Smooth muscle cell (in vitro differentiated cells): ENCODE measurements around the gene CFD. TPM values are rescaled to one million over a fixed set of nuclear protein-coding genes. Genes with fewer than 3 reads are reported as not detected.
"Not testable (repeated sequence)": the region's sequence is repeated elsewhere in the genome, so short reads cannot be mapped to it uniquely, and the experiment has no call there.

ENCODE experiments used
- DNase-seq: peaks from one replicate; lab custom pipeline; 2025; ENCODE audit not compliant: unreplicated experiment; lab: John Stamatoyannopoulos, UW
- H2AFZ ChIP-seq: fragments of 200-600 bp; sonication (generic); 2 replicates; pipeline ENCODE4 v1.6.0; 2016; ENCODE audit warnings: antibody characterized with exemption, low read depth, mild to moderate bottlenecking
- H3F3A ChIP-seq: fragments of 200-600 bp; sonication (generic); 2 replicates; pipeline ENCODE4 v1.6.0; 2017; ENCODE audit warnings: antibody characterized with exemption, low read depth
- H3K27ac ChIP-seq: fragments of 200-600 bp; sonication (generic); 2 replicates; pipeline ENCODE4 v1.5.1; 2016; ENCODE audit warnings: low read depth, mild to moderate bottlenecking
- H3K27me3 ChIP-seq: fragments of 200-600 bp; sonication (generic); 2 replicates; pipeline ENCODE4 v1.6.1; 2016; ENCODE audit warnings: low read depth, mild to moderate bottlenecking
- H3K36me3 ChIP-seq: fragments of 200-600 bp; sonication (generic); 2 replicates; pipeline ENCODE4 v1.5.1; 2016; ENCODE audit warnings: low read depth
- H3K4me1 ChIP-seq: fragments of 200-600 bp; sonication (generic); 2 replicates; pipeline ENCODE4 v1.5.1; 2016; ENCODE audit warnings: low read depth
- H3K4me2 ChIP-seq: fragments of 200-600 bp; sonication (generic); 2 replicates; pipeline ENCODE4 v1.6.0; 2016; ENCODE audit warnings: mild to moderate bottlenecking
- H3K4me3 ChIP-seq: fragments of 200-600 bp; sonication (generic); 2 replicates; pipeline ENCODE4 v1.5.1; 2016; ENCODE audit warnings: mild to moderate bottlenecking
- H3K79me2 ChIP-seq: fragments of 200-600 bp; sonication (generic); 2 replicates; pipeline ENCODE4 v1.6.0; 2016; ENCODE audit warnings: low read depth, mild to moderate bottlenecking
- H3K9ac ChIP-seq: fragments of 200-600 bp; sonication (generic); 2 replicates; pipeline ENCODE4 v1.6.0; 2016; ENCODE audit warnings: low read depth
- H3K9me3 ChIP-seq: fragments of 200-600 bp; sonication (generic); replicated peaks from 2 replicates; pipeline ENCODE4 v1.5.1; 2016; ENCODE audit warnings: low read depth
- H4K20me1 ChIP-seq: fragments of 200-600 bp; sonication (generic); 2 replicates; pipeline ENCODE4 v1.6.0; 2016; ENCODE audit warnings: low read depth
- WGBS: methylation state at CpG from one replicate; pipeline ENCODE4 v1.1.7; 2016; ENCODE audit warnings: low lambda C conversion rate; 5-methylcytosine and 5-hydroxymethylcytosine counted together
- polyA plus RNA-seq: library from polyadenylated mRNA; unstranded; fragments of >200 nt; fragmentation: Nextera tagmentation; extraction: Ambion mirVana; gene quantifications from 2 replicates; pipeline ENCODE4 v1.2.1, GENCODE V29; 2016
- total RNA-seq: library from RNA; depleted of rRNA; stranded (reverse); fragments of >200 nt; gene quantifications from 2 replicates; pipeline ENCODE4 v1.2.3, GENCODE V29; 2014
- TF ChIP-seq, protein P1 (sequence below): fragments of 200-600 bp; sonication (generic); IDR thresholded peaks from 2 replicates; pipeline ENCODE4 v1.5.1; 2017; ENCODE audit warnings: borderline replicate concordance, mild to moderate bottlenecking, antibody characterized with exemption; ENCODE audit not compliant: insufficient read depth, poor library complexity, severe bottlenecking

The CFD gene
- total and polyA plus RNA-seq, 2 experiments from 2014 or later, result 0.34 TPM; not detected in 1

DNA sequence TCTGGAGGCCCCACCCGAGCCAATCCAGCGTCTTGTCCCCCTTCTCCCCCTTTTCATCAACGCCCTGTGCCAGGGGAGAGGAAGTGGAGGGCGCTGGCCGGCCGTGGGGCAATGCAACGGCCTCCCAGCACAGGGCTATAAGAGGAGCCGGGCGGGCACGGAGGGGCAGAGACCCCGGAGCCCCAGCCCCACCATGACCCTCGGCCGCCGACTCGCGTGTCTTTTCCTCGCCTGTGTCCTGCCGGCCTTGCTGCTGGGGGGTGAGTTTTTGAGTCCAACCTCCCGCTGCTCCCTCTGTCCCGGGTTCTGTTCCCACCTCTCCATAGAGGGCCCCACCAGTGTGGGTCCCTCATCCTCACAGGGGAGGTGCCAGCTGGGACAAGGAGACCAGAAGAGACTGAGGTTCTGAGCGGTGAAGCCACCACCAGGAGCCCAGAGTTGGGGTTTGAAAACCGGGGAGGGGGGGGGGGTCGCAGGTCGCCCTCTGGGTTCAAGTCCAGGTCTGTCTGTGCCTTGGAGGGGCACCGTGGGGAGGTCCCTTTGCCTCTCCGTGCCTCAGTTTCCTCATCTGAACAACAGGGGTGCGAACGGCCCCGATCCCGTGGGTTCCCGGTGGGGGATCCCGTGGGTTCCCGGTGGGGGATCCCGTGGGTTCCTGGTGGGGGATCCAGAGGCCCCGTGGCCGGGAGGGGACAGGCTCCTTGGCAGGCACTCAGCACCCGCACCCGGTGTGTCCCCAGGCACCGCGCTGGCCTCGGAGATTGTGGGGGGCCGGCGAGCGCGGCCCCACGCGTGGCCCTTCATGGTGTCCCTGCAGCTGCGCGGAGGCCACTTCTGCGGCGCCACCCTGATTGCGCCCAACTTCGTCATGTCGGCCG is 7.1 kb upstream of the CFD start, which contains the start of gene ELANE:
TSS of gene ELANE (plus strand) at position 168 of the 878 bp plus-strand sequence. CDS start at position 194, 26 bp downstream.
- Histone ChIP-seq H3K36me3 (no peaks in the 10 kb centered on the region), H3K9me3 (no peaks in the 10 kb centered on the region), H3K27ac (no peak within 1 kb of the TSS), H3K79me2 (no peaks in the 10 kb centered on the region), H3K27me3 (no peaks in the 10 kb centered on the region), H3K4me2 (no peak within 1 kb of the TSS), H2AFZ (no peak within 1 kb of the TSS), H3K9ac (no peak within 1 kb of the TSS), H3F3A (peaks cover 8% of the 10 kb centered on the region), H3K4me3 (no peak within 1 kb of the TSS), H4K20me1 (no peaks in the 10 kb centered on the region), H3K4me1 (no peaks in the 10 kb centered on the region)
- TF ChIP-seq, protein P1, sequence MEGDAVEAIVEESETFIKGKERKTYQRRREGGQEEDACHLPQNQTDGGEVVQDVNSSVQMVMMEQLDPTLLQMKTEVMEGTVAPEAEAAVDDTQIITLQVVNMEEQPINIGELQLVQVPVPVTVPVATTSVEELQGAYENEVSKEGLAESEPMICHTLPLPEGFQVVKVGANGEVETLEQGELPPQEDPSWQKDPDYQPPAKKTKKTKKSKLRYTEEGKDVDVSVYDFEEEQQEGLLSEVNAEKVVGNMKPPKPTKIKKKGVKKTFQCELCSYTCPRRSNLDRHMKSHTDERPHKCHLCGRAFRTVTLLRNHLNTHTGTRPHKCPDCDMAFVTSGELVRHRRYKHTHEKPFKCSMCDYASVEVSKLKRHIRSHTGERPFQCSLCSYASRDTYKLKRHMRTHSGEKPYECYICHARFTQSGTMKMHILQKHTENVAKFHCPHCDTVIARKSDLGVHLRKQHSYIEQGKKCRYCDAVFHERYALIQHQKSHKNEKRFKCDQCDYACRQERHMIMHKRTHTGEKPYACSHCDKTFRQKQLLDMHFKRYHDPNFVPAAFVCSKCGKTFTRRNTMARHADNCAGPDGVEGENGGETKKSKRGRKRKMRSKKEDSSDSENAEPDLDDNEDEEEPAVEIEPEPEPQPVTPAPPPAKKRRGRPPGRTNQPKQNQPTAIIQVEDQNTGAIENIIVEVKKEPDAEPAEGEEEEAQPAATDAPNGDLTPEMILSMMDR, result no peak
- no peak for DNase-seq
- WGBS, result 94% methylated on average over 50 of the region's 55 CpGs

DNA sequence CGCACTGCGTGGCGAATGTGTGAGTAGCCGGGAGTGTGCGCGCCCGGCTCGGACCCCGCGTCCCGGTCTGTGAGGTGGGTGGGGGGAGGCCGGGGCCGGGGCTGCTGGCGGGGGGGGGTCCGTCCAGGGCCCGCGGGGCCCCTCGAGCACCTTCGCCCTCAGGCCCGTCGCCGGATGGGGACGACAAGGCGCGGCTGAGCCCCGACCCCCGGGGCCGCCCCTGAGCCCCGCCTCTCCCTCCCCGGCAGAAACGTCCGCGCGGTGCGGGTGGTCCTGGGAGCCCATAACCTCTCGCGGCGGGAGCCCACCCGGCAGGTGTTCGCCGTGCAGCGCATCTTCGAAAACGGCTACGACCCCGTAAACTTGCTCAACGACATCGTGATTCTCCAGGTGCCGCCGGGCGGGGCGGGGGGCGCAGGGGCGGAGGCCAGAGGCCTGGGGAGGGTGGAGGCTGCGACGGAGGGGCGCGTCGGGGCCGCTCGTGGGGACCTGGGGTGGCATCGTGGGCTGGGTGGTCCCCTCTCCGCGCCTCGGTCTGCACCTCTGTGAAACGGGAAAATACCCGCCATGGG is 6.4 kb upstream of the CFD start:
- DNase-seq, result no peak
- Histone ChIP-seq H3K4me3 (no peak overlapping the region), H3K27me3 (no peaks in the 10 kb centered on the region), H3F3A (peaks cover 8% of the 10 kb centered on the region), H3K4me2 (no peak overlapping the region), H4K20me1 (no peaks in the 10 kb centered on the region), H3K27ac (no peak overlapping the region), H3K9ac (no peak overlapping the region), H3K9me3 (no peaks in the 10 kb centered on the region), H3K79me2 (no peaks in the 10 kb centered on the region), H2AFZ (no peak overlapping the region), H3K36me3 (no peaks in the 10 kb centered on the region), H3K4me1 (no peaks in the 10 kb centered on the region)
- 95% methylated on average over 24 of the region's 67 CpGs for WGBS
- TF ChIP-seq, protein P1, result no peak

DNA sequence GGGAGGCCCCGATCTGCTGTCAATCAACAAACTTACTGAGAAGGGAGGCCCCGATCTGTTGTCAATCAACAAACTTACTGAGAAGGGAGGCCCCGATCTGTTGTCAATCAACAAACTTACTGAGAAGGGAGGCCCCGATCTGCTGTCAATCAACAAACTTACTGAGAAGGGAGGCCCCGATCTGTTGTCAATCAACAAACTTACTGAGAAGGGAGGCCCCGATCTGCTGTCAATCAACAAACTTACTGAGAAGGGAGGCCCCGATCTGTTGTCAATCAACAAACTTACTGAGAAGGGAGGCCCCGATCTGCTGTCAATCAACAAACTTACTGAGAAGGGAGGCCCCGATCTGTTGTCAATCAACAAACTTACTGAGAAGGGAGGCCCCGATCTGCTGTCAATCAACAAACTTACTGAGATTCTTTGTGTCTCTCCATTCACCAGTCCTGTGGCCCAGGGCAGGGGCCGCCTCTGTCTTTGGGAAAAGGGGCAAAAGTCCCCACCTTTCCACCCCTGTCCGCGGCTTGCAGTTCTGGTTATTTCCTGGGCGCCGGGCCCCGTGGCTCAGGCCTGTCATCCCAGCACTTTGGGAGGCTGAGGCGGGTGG is 5.7 kb upstream of the CFD start:
- not testable (repeated sequence) for H3F3A ChIP-seq, H2AFZ ChIP-seq, H3K79me2 ChIP-seq, H3K4me3 ChIP-seq, H3K9me3 ChIP-seq, H3K27ac ChIP-seq, H3K36me3 ChIP-seq, DNase-seq, H3K9ac ChIP-seq, H3K27me3 ChIP-seq, H3K4me1 ChIP-seq, H4K20me1 ChIP-seq, H3K4me2 ChIP-seq
- WGBS, result 94% methylated on average over 12 of the region's 17 CpGs

DNA sequence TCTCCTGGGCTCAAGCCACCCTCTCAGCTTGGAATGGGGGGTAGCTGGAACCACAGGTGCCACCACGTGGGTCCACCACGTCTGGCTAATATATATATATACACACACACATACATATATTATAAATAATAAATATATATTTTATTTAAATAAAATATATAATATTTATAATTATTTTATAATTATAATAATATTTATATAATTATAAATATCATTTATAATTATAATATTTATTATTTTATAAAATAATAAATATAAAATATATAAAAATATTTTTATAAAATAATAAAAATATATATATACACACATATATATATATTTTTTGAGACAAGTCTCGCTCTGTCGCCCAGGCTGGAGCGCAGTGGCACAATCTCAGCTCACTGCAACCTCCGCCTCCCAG is 4.9 kb upstream of the CFD start:
- Histone ChIP-seq H3F3A (peaks cover 8% of the 10 kb centered on the region), H3K79me2 (no peaks in the 10 kb centered on the region), H3K9ac (no peak overlapping the region), H3K27me3 (no peaks in the 10 kb centered on the region), H3K36me3 (no peaks in the 10 kb centered on the region), H3K4me2 (no peak overlapping the region), H3K9me3 (no peaks in the 10 kb centered on the region), H3K4me3 (no peak overlapping the region), H2AFZ (no peak overlapping the region), H3K4me1 (no peaks in the 10 kb centered on the region), H3K27ac (no peak overlapping the region), H4K20me1 (no peaks in the 10 kb centered on the region)
- 86% methylated on average over 6 of the region's 6 CpGs for WGBS
- TF ChIP-seq, protein P1, result no peak
- no peak for DNase-seq
